GM21529 (cell line): Measurements from ENCODE around the gene ABCB11.
A peak's percentile ranks its signal among the peaks of the same experiment; 100 is the strongest.

ENCODE experiments used
- ATAC-seq: cut with Tn5 transposase; IDR thresholded peaks from one replicate; pipeline ENCODE4 v1.9.1; 2021; ENCODE audit not compliant: unreplicated experiment

The ABCB11 gene

DNA sequence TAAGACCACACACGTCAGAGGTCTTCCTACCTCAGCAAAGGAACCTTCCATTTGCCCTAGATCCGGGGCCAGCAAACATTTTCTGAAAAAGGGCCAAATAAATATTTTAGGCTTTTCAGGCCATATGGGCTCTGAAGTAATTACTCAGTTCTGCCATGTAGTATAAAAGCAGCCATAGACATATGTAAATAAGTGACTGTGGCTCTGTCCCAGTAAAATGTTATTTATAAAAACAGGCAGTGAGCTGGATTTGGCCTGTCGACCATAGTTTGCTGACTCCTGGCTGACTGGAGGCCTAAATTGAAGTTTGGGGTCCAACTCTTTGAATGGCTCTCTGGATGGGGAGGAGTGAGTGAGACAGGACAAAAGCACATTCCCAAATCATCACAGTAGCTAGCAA, 49.5 kb downstream of the ABCB11 start:
- ATAC-seq = no peak

GRCh38 chr2:168978461-168978861, 52.7 kb downstream of the ABCB11 start:
- no peak for ATAC-seq

GRCh38 chr2:168977608-168978007, 53.5 kb downstream of the ABCB11 start:
- ATAC-seq = no peak

DNA sequence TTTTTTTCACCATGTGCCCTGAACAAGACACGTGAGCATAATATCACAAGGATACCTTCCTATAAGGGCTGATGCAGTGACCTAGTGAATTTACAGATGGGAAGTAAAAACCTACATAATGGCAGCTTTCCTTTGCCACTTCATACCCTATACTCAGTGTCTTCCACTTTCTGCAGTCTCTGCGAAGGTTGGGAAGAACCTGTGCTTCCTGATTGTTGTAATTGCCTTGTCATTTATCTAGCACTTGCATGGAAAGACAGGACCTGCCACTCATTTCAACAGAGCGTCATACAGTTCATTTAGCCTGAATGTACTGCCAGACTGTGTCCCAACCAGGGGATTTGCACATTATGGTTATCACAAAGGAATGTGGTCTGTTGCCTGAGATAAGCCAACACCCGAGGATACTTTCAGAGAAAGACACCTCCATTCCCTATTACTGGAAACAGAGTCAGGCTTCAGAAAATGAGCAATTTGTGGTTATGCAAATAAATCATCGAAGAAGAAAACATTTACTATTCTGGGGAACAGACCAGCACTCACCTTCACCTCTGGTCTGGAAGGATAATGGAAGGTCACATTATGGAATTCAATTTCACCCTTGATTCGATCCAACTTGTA, 55.0 kb downstream of the ABCB11 start:
- ATAC-seq = no peak

GRCh38 chr2:168974428-168974827, 56.7 kb downstream of the ABCB11 start:
- ATAC-seq = no peak

DNA sequence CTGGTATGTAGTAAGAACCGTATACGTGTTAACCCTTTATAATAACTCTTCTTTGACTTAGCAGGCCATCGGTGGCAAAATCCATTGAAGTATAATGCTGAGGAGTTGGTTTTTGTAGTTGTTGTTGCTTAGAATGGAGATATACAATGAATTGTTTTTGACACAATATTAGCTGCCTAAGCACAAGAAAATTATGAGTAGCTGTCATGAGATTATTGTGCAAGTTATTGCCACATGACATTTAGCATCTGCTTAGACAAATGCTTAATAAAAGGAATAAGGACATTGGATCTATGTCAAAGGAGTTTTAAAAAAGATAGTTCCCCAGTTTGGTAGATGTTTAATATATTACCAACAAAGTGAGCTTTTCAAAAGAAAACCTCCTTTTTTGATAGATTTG, 59.9 kb downstream of the ABCB11 start:
- no peak for ATAC-seq

GRCh38 chr2:168970711-168971233, 60.4 kb downstream of the ABCB11 start:
- ATAC-seq = no peak

DNA sequence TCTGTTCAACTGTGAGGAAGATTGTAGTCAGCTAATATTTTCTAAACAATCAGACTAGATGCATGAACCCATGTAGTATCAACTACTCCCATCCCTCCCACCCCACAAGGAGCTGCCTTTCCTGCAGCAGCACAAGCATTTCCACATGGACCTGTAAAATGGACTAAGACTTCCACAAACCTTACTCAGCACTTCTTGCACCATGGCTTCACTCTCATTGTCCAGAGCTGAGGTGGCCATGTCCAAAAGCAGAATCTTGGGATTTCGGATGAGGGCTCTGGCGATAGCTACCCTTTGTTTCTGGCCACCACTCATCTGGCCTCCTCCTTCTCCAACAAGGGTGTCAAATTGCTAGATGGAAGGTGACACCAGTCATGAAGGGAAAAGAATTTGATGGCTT, 61.3 kb downstream of the ABCB11 start:
- no peak for ATAC-seq

- no peak for ATAC-seq
These were observed 62.8 kb downstream of the ABCB11 start for GRCh38 chr2:168968342-168968741.

DNA sequence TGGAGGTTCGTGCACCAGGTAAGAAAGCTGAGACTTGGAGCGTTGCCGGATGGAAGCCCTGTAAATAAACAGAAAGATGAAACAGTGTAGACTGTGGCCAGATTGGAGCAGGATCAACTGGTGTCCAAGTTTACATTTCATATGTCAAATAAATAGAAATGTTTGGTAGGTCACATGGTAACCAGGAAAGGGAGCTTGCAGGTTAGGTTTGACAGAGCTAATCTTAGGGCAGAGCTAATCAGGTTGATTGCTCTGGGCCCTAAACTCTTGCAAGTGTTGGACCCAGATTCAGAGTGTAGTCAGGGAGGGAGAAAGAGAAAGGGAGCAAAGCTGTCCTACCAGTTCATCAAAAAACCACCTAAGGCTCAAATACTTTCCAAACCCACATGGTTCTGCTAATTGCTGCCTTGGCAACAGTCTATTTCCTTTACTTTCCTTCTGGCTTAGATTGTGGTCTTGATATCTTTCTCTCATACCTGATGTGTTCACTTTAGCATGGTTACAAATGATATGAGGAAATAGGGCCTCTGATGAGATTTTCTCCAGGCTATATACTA, 66.8 kb downstream of the ABCB11 start:
- no peak for ATAC-seq

- ATAC-seq = no peak
These were observed 68.5 kb downstream of the ABCB11 start for GRCh38 chr2:168962636-168963035.

GRCh38 chr2:168961450-168962229, 69.5 kb downstream of the ABCB11 start:
- ATAC-seq = peak; percentile 97

DNA sequence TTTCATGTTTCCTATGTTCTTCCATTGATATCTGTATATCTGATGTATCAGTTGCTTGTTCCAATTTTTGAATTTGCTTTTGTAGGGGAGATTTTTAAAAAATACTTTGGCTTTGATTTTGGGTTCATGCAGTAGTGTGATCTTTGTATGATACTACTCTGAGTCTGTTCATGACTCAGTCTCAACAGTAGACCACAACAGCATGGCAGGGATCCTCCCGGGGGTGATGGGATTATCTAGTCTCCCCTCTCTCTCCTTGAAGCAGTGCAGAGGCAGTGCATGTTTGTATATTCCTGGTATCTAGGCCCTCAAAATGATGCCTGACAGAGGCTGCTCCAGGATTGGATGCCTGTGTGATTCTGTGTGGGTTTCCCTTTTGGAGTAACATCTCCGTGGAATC, 74.7 kb downstream of the ABCB11 start:
- ATAC-seq = no peak

GRCh38 chr2:168955321-168955720, 75.8 kb downstream of the ABCB11 start:
- ATAC-seq = no peak

- ATAC-seq = no peak
These were observed 76.9 kb downstream of the ABCB11 start for GRCh38 chr2:168954256-168954655.

DNA sequence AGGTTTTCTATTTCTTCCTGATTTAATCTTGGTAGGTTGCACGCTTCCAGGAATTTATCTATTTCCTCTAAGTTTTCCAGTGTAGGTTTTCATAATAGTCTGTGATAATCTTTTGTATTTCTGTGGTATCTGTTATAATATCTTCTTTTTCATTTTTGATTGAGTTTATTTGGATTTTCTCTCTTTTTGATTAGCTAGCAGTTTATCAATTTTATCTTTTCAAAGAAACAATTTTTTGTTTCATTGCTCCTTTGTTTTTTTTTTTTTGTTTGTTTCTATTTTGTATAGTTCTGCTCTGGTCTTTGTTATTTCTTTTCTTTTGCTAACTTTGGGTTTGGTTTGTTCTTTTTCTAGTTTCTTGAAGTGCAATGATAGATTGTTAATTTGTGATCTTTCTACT, 78.7 kb downstream of the ABCB11 start:
- ATAC-seq = no peak

GRCh38 chr2:168951871-168952270, 79.3 kb downstream of the ABCB11 start:
- no peak for ATAC-seq

DNA sequence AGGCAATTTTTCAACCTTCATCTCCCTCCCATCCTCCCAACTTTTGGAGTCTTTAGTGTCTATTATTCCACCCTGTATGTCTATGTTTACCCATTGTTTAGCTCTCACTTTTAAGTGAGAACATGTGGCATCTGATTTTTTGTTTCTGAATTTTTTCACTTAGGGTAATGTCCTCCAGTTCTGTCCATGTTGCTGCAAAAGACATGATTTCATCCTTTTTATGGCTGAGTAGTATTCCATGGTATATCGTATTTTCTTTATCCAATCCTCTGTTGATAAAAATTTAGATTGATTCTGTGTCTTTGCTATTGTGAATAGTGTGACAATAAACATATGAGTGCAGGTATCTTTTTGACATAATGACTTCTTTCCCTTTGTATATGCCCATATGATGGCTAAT, 81.8 kb downstream of the ABCB11 start:
- no peak for ATAC-seq

DNA sequence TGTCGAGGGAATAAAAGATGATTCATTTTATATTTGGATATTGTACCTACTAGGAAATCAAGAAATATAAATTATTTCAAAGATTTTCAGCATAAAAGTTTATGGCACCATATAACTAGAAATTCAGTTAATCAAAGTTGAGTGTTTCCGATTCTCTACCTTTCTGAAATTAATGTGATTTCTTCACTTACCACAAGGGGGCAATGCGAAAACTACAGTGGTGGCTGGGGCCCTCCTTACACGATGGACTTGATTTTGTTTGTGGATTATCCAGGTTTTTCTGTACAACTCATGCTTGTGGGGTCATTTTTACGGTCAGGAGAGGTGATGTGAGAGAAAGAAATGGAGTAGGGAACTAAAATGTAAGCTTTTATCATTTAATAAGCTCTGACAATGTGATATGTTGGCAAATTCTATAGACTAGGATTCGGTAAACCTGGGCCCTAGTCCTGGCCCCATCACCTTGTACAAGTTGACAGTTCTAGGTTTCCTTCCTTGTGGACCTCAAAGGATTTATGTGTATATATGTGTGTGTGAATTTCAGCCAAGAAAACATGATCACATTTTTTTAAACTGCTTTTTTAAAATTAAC, 82.4 kb downstream of the ABCB11 start:
- ATAC-seq = peak; percentile 69

DNA sequence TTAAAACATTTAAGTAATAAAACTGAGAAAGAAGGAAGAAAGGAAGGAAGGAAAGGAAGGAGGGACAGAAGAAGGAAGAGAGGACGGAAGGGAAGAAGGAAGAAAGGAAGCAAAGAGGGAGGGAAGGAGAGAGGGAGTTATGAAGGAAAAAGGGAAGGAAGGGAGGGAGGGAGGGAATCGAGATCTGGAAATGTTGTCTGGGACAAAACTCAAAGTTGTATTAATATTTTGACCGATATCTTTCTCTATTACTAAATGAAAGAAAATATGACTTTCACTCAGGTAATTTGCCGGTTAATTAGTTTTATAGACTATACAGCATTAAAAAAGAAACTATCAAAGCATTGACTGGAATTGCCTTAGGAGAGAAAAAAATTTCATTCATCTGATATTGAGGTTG, 85.6 kb downstream of the ABCB11 start:
- ATAC-seq = no peak

- no peak for ATAC-seq
These were observed 87.1 kb downstream of the ABCB11 start for GRCh38 chr2:168944065-168944464.

- no peak for ATAC-seq
These were observed 89.8 kb downstream of the ABCB11 start for GRCh38 chr2:168941297-168941696.
